Tibial nerve (tissue), 4 donors: Measurements from ENCODE around the gene GALNTL6.

Experiments used
- EP300 ChIP-seq, 2 donors: sonication (generic); formaldehyde crosslinking; IDR thresholded peaks; one replicate each; pipeline ENCODE4 v1.6.1; 2017; ENCODE audit warnings: antibody characterized with exemption in 2 of 2, mild to moderate bottlenecking in 1 of 2
- POLR2A ChIP-seq, 2 donors: fragments of 450-650 bp; IDR thresholded peaks; one replicate each; pipeline ENCODE4 v1.6.1; 2017; ENCODE audit warnings: antibody characterized with exemption in 2 of 2, mild to moderate bottlenecking in 2 of 2, moderate library complexity in 2 of 2
- TF ChIP-seq, protein P1 (sequence below), 5 experiments: fragments of 200-600 bp in 3 of 5; fragments of 450-650 bp in 2 of 5; sonication (generic) in 3 of 5; IDR thresholded peaks; one replicate each; pipeline ENCODE4 v1.5.1; 2016 to 2019; ENCODE audit warnings: antibody characterized with exemption in 5 of 5, mild to moderate bottlenecking in 3 of 5, moderate library complexity in 2 of 5

DNA sequence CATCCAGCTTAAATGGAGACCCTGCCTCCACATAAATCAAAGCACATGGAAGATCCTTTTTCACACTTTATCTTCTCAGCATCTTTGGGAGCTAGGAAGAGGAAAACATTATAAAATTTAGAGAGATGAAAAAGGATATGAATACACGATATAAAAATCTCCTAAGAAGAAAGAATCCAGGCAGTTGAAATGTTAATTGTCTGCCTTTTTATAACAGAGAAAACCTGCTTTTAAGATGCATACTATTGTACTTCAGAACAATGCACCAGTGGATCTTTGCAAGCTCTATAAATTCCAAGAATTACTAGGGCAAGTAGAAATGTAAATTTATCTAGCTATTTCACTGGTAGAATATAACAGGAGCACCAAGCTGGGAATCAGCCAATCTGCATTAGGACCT lies 1055.1 kb downstream of the GALNTL6 start:
- TF ChIP-seq, protein P1, sequence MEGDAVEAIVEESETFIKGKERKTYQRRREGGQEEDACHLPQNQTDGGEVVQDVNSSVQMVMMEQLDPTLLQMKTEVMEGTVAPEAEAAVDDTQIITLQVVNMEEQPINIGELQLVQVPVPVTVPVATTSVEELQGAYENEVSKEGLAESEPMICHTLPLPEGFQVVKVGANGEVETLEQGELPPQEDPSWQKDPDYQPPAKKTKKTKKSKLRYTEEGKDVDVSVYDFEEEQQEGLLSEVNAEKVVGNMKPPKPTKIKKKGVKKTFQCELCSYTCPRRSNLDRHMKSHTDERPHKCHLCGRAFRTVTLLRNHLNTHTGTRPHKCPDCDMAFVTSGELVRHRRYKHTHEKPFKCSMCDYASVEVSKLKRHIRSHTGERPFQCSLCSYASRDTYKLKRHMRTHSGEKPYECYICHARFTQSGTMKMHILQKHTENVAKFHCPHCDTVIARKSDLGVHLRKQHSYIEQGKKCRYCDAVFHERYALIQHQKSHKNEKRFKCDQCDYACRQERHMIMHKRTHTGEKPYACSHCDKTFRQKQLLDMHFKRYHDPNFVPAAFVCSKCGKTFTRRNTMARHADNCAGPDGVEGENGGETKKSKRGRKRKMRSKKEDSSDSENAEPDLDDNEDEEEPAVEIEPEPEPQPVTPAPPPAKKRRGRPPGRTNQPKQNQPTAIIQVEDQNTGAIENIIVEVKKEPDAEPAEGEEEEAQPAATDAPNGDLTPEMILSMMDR (IDR thresholded peaks at IDR 0.05): no peak
- TF ChIP-seq POLR2A (IDR thresholded peaks at IDR 0.05) (no peak), EP300 (IDR thresholded peaks at IDR 0.05) (no peak)
